ENCODE measurements around the gene FOXS1. TPM values are rescaled to one million over a fixed set of nuclear protein-coding genes. Genes with fewer than 3 reads are reported as not detected.

FOXS1 gene
- total and polyA plus RNA-seq, 2 experiments from 2014 or later = 0.87 to 1.1 TPM

DNA sequence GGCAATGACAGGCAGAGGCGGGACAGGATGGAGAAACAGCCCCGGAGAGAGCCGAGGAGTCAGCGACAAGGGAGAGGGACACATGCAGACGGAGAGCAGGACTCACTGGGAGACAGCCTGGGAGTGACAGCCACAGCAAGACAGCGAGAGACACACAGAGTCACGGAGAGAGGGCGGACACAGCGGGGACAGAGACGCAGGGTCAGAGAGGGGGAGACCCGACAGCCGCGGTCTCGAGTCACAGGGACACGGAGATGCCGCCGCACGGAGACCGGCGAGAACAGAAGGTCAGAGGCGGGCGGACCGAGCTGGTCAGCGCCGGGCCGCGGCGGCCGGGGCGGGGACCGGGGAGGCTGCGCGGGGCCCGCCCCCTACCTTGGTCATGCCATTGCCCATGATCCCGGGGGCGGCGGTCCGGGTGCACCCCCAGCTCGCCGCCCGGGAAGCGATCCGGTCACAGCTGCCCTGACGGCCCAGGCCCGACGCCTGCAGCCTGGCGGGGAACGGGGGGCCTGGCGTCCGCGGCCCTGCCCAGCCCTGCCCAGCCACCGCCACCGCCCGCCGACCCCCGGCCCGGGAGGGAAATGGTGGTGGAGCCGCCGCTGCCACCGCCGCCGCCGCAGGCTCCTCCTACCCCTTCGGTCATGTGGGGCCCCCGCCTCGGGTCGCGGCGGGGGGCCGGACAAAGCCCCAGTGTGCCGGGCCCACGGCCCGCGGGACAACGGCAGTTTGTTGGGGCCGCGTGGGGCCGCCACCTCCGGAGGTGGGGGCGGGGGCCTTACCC lies 24.7 kb upstream of the FOXS1 start, which contains the start of the genes DUSP15 and TTLL9:
TSS of gene DUSP15 (minus strand) at position 586 of the 784 bp plus-strand sequence. CDS start at position 396, 190 bp downstream.
TSS of gene TTLL9 (plus strand) at position 693 of the 784 bp plus-strand sequence. CDS start 493 bp downstream, outside the sequence.
- Histone ChIP-seq H3K27me3 (no peaks in the 10 kb centered on the region), H4K20me1 (ENCODE audit: insufficient read depth, poor library complexity, severe bottlenecking) (no peaks in the 10 kb centered on the region), H3K79me2 (peaks cover 11% of the 10 kb centered on the region), H3K4me2 (peak within 1 kb of the TSS; percentile 93), H3K36me3 (replicated peaks; ENCODE audit: insufficient read depth, low read depth) (no peaks in the 10 kb centered on the region), H2AFZ (peak within 1 kb of the TSS; percentile 71), H3K4me1 (ENCODE audit: insufficient read depth) (peaks cover 17% of the 10 kb centered on the region), H3K9me3 (ENCODE audit: low read depth) (no peaks in the 10 kb centered on the region), H3K4me3 (peak within 1 kb of the TSS; percentile 80), H3K9me2 (replicated peaks; ENCODE audit: insufficient read depth) (no peaks in the 10 kb centered on the region), H3K27ac (peak within 1 kb of the TSS; percentile 86)
- TF ChIP-seq EZH2 (IDR thresholded peaks at IDR 0.05; ENCODE audit: borderline replicate concordance) (no peak), EZH2phosphoT487 (IDR thresholded peaks at IDR 0.05; ENCODE audit: low read depth, severe bottlenecking, unreplicated experiment) (no peak)
- TF ChIP-seq, protein P1, sequence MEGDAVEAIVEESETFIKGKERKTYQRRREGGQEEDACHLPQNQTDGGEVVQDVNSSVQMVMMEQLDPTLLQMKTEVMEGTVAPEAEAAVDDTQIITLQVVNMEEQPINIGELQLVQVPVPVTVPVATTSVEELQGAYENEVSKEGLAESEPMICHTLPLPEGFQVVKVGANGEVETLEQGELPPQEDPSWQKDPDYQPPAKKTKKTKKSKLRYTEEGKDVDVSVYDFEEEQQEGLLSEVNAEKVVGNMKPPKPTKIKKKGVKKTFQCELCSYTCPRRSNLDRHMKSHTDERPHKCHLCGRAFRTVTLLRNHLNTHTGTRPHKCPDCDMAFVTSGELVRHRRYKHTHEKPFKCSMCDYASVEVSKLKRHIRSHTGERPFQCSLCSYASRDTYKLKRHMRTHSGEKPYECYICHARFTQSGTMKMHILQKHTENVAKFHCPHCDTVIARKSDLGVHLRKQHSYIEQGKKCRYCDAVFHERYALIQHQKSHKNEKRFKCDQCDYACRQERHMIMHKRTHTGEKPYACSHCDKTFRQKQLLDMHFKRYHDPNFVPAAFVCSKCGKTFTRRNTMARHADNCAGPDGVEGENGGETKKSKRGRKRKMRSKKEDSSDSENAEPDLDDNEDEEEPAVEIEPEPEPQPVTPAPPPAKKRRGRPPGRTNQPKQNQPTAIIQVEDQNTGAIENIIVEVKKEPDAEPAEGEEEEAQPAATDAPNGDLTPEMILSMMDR (IDR thresholded peaks at IDR 0.05; ENCODE audit: poor library complexity) = no peak
- 4% methylated on average over 35 of the region's 80 CpGs for WGBS (ENCODE audit: low lambda C conversion rate, missing lambda C conversion rate)
- DNase-seq (ENCODE audit: low spot score) = peak; percentile 89

DNA sequence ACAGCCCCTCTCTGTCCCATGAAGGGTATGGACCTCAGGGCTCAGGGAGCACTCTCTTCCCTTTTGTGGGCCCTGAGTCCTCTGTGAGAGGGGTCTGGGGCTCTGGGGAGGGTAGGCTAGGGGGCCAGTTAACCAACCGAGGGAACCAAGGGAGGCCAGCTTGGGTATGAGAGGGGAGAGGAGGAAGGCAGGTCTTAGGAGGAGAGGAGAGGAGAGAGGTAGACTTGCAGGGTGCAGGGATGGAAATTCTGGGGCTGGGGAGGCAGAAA lies 24.2 kb upstream of the FOXS1 start:
- H3K79me2 ChIP-seq = peaks cover 11% of the 10 kb centered on the region
- TF ChIP-seq EZH2 (IDR thresholded peaks at IDR 0.05; ENCODE audit: borderline replicate concordance) (no peak), EZH2phosphoT487 (IDR thresholded peaks at IDR 0.05; ENCODE audit: low read depth, severe bottlenecking, unreplicated experiment) (no peak)
- TF ChIP-seq, protein P1 (IDR thresholded peaks at IDR 0.05; ENCODE audit: poor library complexity) = no peak
- peak overlapping the region; percentile 93 for H3K4me2 ChIP-seq
- H3K9me2 ChIP-seq (replicated peaks; ENCODE audit: insufficient read depth) = no peaks in the 10 kb centered on the region
- no peak for DNase-seq (ENCODE audit: low spot score)
- peak overlapping the region; percentile 80 for H3K4me3 ChIP-seq
- peak overlapping the region; percentile 71 for H2AFZ ChIP-seq
- no peaks in the 10 kb centered on the region for H3K27me3 ChIP-seq
- no peaks in the 10 kb centered on the region for H4K20me1 ChIP-seq (ENCODE audit: insufficient read depth, poor library complexity, severe bottlenecking)
- H3K36me3 ChIP-seq (replicated peaks; ENCODE audit: insufficient read depth, low read depth) = no peaks in the 10 kb centered on the region
- H3K27ac ChIP-seq = peak overlapping the region; percentile 86
- no peaks in the 10 kb centered on the region for H3K9me3 ChIP-seq (ENCODE audit: low read depth)
- 15% methylated on average over 1 of the region's 1 CpG for WGBS (ENCODE audit: low lambda C conversion rate, missing lambda C conversion rate)
- peaks cover 17% of the 10 kb centered on the region for H3K4me1 ChIP-seq (ENCODE audit: insufficient read depth)

DNA sequence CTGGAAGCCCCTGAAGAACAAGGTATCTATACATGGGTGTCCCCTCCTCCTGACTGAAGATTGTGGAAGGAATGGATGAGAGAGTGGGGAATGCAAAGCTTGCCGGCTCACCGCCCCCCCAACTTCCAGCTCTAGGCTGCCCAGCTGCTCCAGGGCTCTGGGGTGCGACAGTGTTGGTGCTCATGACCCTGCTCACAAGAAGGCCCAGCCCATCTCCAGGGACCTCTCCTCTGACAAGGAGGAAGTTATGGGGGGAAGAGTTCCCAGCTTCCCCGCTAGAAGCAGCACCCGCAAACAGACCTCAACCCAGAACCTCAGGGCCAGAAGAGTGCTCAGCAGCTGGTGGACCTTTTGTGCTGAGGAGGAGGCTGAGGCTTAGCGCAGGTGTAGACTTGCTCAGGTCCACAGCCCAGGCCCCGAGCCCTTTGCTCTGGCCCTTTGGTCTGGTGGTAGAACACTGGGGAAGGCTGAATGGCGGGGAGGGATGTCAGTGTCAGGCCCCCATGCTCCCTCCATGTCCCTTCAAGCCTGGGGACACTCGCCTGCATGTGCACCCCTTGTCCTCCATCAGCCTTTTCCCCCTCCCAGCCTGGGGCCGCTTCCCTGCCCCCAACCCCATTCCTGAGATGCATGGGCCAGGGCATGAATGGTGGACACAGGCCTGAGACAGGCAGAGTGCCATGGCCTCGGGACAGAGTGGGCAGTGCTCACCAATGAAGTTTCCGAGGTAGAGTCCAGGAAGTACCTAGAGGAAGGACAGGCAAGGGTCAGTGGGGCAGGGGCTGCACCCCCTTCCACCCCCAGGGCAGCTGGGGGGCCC lies 23.7 kb upstream of the FOXS1 start:
- Histone ChIP-seq H3K36me3 (replicated peaks; ENCODE audit: insufficient read depth, low read depth) (no peaks in the 10 kb centered on the region), H2AFZ (peak overlapping the region; percentile 71), H3K79me2 (peaks cover 11% of the 10 kb centered on the region), H3K4me3 (peak overlapping the region; percentile 80), H3K4me2 (peak overlapping the region; percentile 93), H3K27me3 (no peaks in the 10 kb centered on the region), H3K27ac (peak overlapping the region; percentile 86), H3K9me3 (ENCODE audit: low read depth) (no peaks in the 10 kb centered on the region), H4K20me1 (ENCODE audit: insufficient read depth, poor library complexity, severe bottlenecking) (no peaks in the 10 kb centered on the region), H3K4me1 (ENCODE audit: insufficient read depth) (peaks cover 17% of the 10 kb centered on the region), H3K9me2 (replicated peaks; ENCODE audit: insufficient read depth) (no peaks in the 10 kb centered on the region)
- TF ChIP-seq EZH2 (IDR thresholded peaks at IDR 0.05; ENCODE audit: borderline replicate concordance) (no peak), EZH2phosphoT487 (IDR thresholded peaks at IDR 0.05; ENCODE audit: low read depth, severe bottlenecking, unreplicated experiment) (no peak)
- TF ChIP-seq, protein P1 (IDR thresholded peaks at IDR 0.05; ENCODE audit: poor library complexity) = no peak
- WGBS (ENCODE audit: low lambda C conversion rate, missing lambda C conversion rate) = 86% methylated on average over 12 of the region's 12 CpGs
- no peak for DNase-seq (ENCODE audit: low spot score)
